Muscle layer of colon (tissue), 2 donors: Measurements from ENCODE around the gene HIBADH.
"Not testable (repeated sequence)": the region's sequence is repeated elsewhere in the genome, so short reads cannot be mapped to it uniquely, and the experiment has no call there.

ENCODE experiments used
- H3K27ac ChIP-seq: one replicate; pipeline ENCODE4 v1.7.0; 2013; ENCODE audit warnings: low read depth, mild to moderate bottlenecking, low read length, moderate library complexity
- H3K27me3 ChIP-seq, 2 donors: one replicate each; pipeline ENCODE4 v1.7.0; 2013; ENCODE audit warnings: low read length in 2 of 2, mild to moderate bottlenecking in 2 of 2; ENCODE audit not compliant: insufficient read depth in 2 of 2, control insufficient read depth in 1 of 2
- H3K36me3 ChIP-seq: one replicate; pipeline ENCODE4 v1.7.0; 2013; ENCODE audit warnings: mild to moderate bottlenecking, low read length; ENCODE audit not compliant: insufficient read depth
- H3K4me1 ChIP-seq: one replicate; pipeline ENCODE4 v1.7.0; 2013; ENCODE audit warnings: mild to moderate bottlenecking, low read length; ENCODE audit not compliant: insufficient read depth
- H3K4me3 ChIP-seq, 2 donors: one replicate each; pipeline ENCODE4 v1.7.0; 2013; ENCODE audit warnings: low read length in 2 of 2, low read depth in 1 of 2, mild to moderate bottlenecking in 1 of 2, moderate library complexity in 1 of 2
- H3K9ac ChIP-seq: one replicate; pipeline ENCODE4 v1.7.0; 2013; ENCODE audit warnings: low read length
- H3K9me3 ChIP-seq: one replicate; pipeline ENCODE4 v1.7.0; 2013; ENCODE audit warnings: mild to moderate bottlenecking, low read length
- donor health status: abdominal sarcoma.
- donor health status: Adenocarcinoma of cecum.

The HIBADH gene

DNA sequence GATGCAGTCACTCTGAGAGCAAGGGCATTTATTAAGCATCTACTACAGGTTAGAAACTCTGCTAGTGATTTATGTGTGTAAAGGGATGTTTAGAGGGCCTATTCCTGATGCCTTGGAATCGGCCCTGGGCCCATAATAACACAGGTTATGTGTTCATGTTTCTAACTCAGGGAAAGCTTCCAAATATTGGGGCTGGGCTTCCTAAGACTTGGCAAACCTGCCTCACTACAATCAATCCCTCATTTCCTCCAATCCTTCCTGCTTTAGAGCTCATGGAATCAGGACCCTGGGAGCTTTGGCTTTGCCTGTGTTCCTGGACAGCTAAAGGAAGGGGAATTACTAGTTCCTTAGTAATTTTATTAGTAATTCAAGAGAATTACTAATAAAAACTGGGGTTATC is 148.8 kb downstream of the HIBADH start:
- H3K4me1 ChIP-seq, result peaks cover 8% of the 10 kb centered on the region
- no peak overlapping the region for H3K4me3 ChIP-seq
- no peaks in the 10 kb centered on the region for H3K27me3 ChIP-seq
- H3K9ac ChIP-seq, result no peak overlapping the region
- no peaks in the 10 kb centered on the region for H3K36me3 ChIP-seq
- no peak overlapping the region for H3K27ac ChIP-seq
- no peaks in the 10 kb centered on the region for H3K9me3 ChIP-seq

GRCh38 chr7:27511370-27511769 is 151.3 kb downstream of the HIBADH start:
- H3K27ac ChIP-seq, H3K27me3 ChIP-seq, H3K4me1 ChIP-seq, H3K4me3 ChIP-seq, H3K36me3 ChIP-seq, H3K9me3 ChIP-seq, H3K9ac ChIP-seq: not testable (repeated sequence)

- no peak overlapping the region for H3K27ac ChIP-seq
- H3K27me3 ChIP-seq, result no peaks in the 10 kb centered on the region
- no peak overlapping the region for H3K9ac ChIP-seq
- no peaks in the 10 kb centered on the region for H3K9me3 ChIP-seq
- no peak overlapping the region for H3K4me3 ChIP-seq
- no peaks in the 10 kb centered on the region for H3K4me1 ChIP-seq
- no peaks in the 10 kb centered on the region for H3K36me3 ChIP-seq
These were observed 152.1 kb downstream of the HIBADH start for GRCh38 chr7:27510541-27510940.

GRCh38 chr7:27501879-27502278 is 160.8 kb downstream of the HIBADH start:
- not testable (repeated sequence) for H3K27ac ChIP-seq, H3K4me3 ChIP-seq, H3K9ac ChIP-seq, H3K4me1 ChIP-seq, H3K27me3 ChIP-seq, H3K36me3 ChIP-seq, H3K9me3 ChIP-seq

DNA sequence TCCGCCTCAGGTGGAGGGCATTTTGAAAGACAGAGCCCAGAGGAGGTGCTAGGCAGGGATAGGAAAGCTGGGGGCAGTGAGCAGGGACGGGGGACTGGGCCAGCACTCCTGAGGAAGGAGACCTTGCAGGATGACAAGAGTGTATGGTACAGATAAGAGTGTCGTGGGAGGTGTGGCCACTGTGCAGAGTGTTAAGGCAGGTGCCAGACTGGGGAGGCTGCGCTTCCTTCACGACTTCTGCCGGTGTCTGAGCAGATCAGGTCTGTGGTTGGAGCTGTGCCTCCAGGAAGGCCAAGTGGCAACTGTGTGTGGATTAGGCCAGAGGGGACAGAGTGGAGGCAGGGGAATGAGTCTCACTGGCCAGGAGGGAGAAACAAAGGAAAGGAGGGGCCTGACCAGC is 161.7 kb downstream of the HIBADH start:
- Histone ChIP-seq H3K4me3 (no peak overlapping the region), H3K27me3 (no peaks in the 10 kb centered on the region), H3K4me1 (no peaks in the 10 kb centered on the region), H3K27ac (no peak overlapping the region), H3K36me3 (no peaks in the 10 kb centered on the region), H3K9ac (no peak overlapping the region), H3K9me3 (no peaks in the 10 kb centered on the region)

GRCh38 chr7:27492224-27492623 is 170.5 kb downstream of the HIBADH start:
- H3K4me3 ChIP-seq, result no peak overlapping the region
- no peaks in the 10 kb centered on the region for H3K9me3 ChIP-seq
- no peak overlapping the region for H3K27ac ChIP-seq
- H3K27me3 ChIP-seq, result no peaks in the 10 kb centered on the region
- no peaks in the 10 kb centered on the region for H3K36me3 ChIP-seq
- H3K9ac ChIP-seq, result no peak overlapping the region
- no peaks in the 10 kb centered on the region for H3K4me1 ChIP-seq

DNA sequence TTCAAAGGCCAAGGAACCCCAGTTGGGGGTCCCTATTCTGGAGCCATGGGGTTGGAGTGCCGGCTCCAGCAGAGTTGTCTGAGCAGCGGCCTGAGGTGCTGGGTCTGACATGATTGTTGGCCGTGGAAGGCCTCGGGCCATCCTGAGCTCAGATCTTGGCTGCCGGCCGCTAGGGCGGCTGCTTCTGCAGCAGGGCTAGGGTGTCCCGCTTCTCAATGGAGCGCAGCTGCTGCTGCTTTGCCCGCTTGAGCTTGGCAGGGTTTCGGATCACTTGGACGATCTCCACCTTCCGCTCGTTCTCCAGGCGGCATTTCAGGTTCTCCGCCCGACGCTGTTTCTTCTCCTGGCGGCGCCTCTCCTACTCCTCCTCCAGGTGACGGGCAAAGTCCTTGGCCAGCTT is 171.1 kb downstream of the HIBADH start:
- H3K27me3 ChIP-seq, result no peaks in the 10 kb centered on the region
- H3K9me3 ChIP-seq, result no peaks in the 10 kb centered on the region
- H3K4me3 ChIP-seq, result no peak overlapping the region
- H3K36me3 ChIP-seq, result no peaks in the 10 kb centered on the region
- no peak overlapping the region for H3K27ac ChIP-seq
- no peaks in the 10 kb centered on the region for H3K4me1 ChIP-seq
- H3K9ac ChIP-seq, result no peak overlapping the region

GRCh38 chr7:27487509-27487908 is 175.2 kb downstream of the HIBADH start:
- Histone ChIP-seq H3K36me3 (no peaks in the 10 kb centered on the region), H3K27ac (no peak overlapping the region), H3K27me3 (no peaks in the 10 kb centered on the region), H3K4me1 (no peaks in the 10 kb centered on the region), H3K9ac (no peak overlapping the region), H3K9me3 (no peaks in the 10 kb centered on the region), H3K4me3 (no peak overlapping the region)

DNA sequence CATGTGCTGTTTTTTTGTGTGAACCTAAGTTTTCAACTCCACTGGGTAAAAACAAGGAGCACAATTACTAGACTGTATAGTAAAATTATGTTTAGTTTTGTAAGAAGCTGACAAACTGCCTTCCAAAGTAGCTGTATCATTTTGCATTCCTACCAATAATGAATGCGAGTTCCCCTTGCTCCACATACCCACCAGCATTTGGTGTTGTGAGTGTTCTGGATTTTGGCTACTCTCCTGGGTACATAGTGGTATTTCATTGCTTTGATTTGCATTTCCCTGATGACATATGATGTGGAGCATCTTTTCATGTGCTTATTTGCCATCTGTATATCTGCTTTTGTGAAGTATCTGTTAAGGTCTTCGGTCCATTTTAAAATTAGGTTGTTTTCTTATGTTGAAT is 178.2 kb downstream of the HIBADH start:
- Histone ChIP-seq H3K4me1 (no peaks in the 10 kb centered on the region), H3K9me3 (no peaks in the 10 kb centered on the region), H3K4me3 (no peak overlapping the region), H3K9ac (no peak overlapping the region), H3K27me3 (no peaks in the 10 kb centered on the region), H3K27ac (no peak overlapping the region), H3K36me3 (no peaks in the 10 kb centered on the region)

DNA sequence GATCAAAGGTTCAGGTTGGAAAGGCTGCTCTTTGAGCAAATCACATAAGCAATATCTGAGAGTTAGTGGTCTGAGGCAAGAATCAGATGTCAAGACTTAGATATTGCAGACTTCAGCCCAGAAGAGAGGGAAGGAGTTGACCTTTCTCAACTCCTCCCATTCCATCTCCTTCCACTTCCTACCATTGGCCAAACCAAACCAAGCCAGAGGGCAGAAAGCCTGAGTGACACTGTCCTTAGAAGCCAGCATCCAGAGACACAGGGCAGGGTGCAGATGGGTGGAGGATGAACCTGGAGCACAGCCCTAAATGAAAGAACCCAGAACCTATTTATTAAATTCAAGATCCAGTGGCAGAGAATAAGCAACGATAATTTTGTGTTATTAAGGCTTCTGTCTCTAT is 180.5 kb downstream of the HIBADH start:
- Histone ChIP-seq H3K36me3 (no peaks in the 10 kb centered on the region), H3K4me1 (no peaks in the 10 kb centered on the region), H3K4me3 (no peak overlapping the region), H3K9me3 (no peaks in the 10 kb centered on the region), H3K27me3 (no peaks in the 10 kb centered on the region), H3K27ac (no peak overlapping the region), H3K9ac (no peak overlapping the region)

DNA sequence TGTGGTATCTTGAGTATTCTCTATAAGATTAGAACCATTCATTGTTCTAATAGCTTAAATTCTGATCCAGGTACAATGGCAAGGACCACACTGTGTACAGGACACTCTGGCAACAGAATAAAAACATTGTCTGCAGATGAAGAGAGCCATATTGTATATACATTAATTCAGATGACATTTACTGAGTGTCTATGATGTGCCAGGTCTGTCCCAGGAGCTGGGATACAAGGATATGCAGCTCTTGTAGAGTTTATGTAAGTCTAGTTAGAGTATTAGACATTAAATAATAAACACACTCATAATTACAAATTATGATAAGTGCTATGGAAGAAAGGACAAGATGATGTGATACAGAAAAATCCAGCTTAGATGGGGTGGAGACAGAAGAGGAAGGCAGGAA is 184.1 kb downstream of the HIBADH start:
- no peak overlapping the region for H3K9ac ChIP-seq

GRCh38 chr7:27478084-27478483 is 184.6 kb downstream of the HIBADH start:
- Histone ChIP-seq H3K27me3 (no peaks in the 10 kb centered on the region), H3K36me3 (no peaks in the 10 kb centered on the region), H3K9me3 (no peaks in the 10 kb centered on the region), H3K27ac (no peak overlapping the region), H3K4me3 (no peak overlapping the region), H3K4me1 (no peaks in the 10 kb centered on the region), H3K9ac (no peak overlapping the region)

More for the DNA sequence above, 184.1 kb downstream of the HIBADH start:
- Histone ChIP-seq H3K27ac (no peak overlapping the region), H3K36me3 (no peaks in the 10 kb centered on the region), H3K4me1 (no peaks in the 10 kb centered on the region), H3K9me3 (no peaks in the 10 kb centered on the region), H3K27me3 (no peaks in the 10 kb centered on the region), H3K4me3 (no peak overlapping the region)
